GM10847 (cell line): Measurements from ENCODE around the gene CDH5.

Experiments used
- POLR2A ChIP-seq: IDR thresholded peaks from 2 replicates; pipeline ENCODE4 v1.6.1; 2011; ENCODE audit not compliant: insufficient read length; ENCODE audit errors: extremely low read depth

The CDH5 gene

DNA sequence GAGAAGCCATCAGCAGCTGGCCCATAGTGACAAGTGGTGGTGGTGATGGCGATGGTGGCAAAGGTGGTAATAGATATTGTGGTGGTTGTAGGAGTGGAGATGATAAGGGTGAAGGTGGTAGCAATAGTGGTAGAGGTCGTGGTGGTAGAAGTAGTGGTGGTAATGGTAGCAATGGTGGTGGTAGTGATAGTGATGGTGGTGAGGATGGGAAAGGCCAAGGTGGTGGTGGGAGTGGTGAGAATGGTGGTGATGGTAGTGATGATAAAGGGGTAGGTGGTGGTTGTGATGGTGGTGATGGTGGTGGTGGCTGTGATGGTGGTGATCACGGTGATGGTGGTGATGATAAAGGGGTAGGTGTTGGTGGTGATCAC, 13.1 kb downstream of the CDH5 start:
- no peak for TF ChIP-seq POLR2A

DNA sequence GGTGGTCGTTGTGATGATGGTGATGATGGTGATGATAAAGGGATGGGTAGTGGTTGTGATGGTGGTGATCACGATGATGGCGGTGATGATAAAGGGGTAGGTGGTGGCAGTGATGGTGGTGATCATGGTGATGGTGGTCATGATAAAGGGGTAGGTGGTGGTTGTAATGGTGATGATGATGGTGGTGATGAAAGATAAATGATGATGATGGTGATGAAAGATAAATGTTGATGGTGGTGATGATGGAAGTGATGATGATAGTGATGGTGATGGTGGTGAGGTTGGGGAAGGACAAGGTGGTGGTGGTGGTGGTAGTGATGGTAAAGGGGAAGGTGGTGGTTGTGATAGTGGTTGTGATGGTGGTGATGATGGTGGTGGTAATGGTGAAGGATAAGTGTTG, 13.9 kb downstream of the CDH5 start:
- TF ChIP-seq POLR2A, result no peak

GRCh38 chr16:66381585-66382170, 15.2 kb downstream of the CDH5 start:
- TF ChIP-seq POLR2A, result no peak

- no peak for TF ChIP-seq POLR2A
These were observed 15.9 kb downstream of the CDH5 start for GRCh38 chr16:66382171-66382965.

GRCh38 chr16:66382966-66383299, 16.4 kb downstream of the CDH5 start:
- TF ChIP-seq POLR2A, result no peak

GRCh38 chr16:66383551-66383950, 17.1 kb downstream of the CDH5 start:
- TF ChIP-seq POLR2A, result no peak

- TF ChIP-seq POLR2A, result no peak
These were observed 18.9 kb downstream of the CDH5 start for GRCh38 chr16:66385415-66385814.

DNA sequence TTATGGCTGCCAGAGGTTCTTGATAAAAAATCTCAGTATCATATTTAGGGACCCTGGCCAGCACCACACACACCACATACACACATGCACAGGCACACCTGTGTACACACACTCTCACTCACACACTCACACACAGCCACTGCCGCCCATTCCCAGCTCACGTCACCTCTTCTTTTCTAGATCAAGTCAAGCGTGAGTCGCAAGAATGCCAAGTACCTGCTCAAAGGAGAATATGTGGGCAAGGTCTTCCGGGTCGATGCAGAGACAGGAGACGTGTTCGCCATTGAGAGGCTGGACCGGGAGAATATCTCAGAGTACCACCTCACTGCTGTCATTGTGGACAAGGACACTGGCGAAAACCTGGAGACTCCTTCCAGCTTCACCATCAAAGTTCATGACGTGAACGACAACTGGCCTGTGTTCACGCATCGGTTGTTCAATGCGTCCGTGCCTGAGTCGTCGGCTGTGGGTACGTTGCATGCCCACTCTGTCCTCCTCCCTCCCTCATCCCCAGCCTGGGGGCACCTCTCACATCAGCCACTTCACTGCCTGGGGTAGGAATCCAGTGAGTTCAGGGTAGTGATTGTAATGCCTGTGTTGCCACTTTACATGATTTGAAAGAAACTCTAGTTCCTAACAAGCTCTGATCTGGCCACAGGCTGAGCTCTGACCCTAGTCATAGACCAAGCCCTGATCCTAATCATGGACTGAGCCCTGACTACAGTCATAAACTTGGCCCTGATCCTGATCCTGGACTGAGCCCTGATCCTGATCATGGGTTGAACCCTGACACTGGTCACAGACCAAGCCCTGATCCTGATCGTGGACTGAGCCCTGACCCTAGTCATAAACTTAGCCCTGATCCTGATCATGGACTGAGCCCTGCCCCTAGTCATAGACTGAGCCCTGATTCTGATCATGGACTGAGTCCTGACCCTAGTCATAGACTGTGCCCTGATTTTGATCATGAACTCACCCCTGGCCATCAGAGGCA, 20.4 kb downstream of the CDH5 start:
- no peak for TF ChIP-seq POLR2A

DNA sequence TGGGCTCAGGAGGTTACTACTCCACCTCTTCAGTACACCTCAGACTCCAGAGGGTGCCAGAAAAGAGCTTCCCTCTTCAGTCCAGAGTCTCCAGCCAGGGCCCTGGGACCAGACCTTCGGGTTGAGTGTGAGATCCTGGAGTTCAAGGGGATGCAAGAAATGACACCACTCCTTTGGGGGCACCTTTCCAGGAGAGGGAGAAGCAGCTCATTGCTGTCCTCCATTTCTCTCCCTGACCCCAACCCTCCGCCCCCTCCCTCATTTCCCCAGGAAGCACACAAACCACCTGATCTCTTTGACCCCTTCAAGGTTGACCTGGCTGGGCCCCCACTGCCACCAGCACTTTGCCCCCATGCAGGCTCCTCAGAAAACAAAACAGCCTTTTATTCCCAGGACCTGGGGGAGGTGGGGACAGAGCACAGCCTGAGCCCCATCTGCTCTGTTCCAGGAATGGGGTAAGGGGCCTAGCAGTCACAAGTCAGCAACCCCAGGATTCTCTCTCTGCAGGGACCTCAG, 21.4 kb downstream of the CDH5 start:
- no peak for TF ChIP-seq POLR2A

DNA sequence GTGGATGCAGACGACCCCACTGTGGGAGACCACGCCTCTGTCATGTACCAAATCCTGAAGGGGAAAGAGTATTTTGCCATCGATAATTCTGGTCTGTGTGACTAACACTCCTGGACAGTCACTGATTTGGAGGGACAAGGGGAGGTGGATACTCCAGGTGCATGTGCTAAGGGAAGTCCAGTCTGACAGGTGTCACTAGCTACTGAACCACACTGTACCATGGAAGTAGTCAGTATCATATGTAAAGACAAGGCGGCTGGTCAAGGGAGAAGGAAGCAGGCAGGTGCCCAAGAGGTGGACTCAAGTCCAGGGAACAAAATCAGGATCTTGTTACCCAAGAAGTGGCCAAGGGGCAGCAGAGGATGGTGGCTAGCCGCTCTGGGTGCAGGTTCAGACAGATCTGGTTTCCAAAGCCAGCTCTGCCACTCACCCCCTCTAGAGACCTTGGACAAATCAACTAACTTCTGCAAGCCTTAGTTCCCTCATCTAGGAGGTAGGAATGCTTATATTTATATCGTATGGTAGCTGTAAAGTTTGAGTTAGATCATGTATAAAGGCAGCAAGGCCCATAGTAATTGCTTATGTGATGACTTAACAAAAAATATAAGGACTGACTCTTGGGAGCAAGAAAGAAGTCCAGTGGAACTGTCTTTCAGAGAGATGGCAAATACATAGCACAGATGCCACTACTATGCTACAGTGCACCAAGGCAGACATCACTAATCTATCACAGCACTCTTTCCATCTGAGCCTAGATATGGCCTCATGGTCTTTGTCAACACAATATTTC, 22.1 kb downstream of the CDH5 start:
- no peak for TF ChIP-seq POLR2A

DNA sequence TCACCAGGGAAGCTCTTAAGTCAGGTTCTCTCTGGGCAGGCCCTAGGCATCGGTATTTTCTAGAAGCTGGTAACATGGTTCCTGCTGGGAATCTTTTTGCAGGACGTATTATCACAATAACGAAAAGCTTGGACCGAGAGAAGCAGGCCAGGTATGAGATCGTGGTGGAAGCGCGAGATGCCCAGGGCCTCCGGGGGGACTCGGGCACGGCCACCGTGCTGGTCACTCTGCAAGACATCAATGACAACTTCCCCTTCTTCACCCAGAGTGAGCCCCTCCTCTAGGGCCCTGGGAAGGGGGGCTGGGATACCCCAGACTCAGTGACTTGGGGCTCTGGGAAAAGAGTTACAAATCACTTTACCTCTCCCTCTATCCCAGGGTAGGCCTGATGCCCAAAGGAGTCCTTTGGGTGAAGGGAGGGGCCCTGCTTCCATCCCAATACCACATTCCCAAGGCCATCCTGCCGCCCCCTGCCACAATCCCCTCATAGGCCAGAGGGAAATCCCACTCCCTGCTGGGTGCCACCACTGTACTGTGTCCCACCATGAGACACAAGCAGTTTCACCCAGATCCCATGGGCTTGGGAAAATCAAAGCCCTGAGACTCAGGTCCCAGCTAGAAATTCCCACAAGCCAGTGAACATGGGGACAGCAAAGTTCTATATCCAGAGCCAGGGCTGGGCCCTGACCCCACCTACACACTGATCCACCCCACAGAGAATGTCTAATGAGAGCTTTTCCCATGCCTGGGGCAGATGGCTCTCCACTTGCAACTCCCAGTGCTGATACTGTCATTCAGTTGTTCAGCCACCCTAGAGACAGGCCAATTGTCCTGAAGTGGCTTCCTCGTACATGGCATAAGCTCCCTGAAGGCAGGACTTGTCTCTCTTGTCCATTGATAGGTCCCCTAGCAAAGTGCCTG, 23.0 kb downstream of the CDH5 start:
- TF ChIP-seq POLR2A, result no peak

GRCh38 chr16:66390346-66391108, 24.0 kb downstream of the CDH5 start:
- no peak for TF ChIP-seq POLR2A
